DOHH2 (cell line): ENCODE data around the gene HRH1.

Source experiments
- H3F3A ChIP-seq: fragments of 200-600 bp; sonication (generic), shearing (Covaris generic); 2 replicates; pipeline ENCODE4 v1.6.0; 2016; ENCODE audit warnings: antibody characterized with exemption, mild to moderate bottlenecking; ENCODE audit not compliant: control insufficient read depth, insufficient read depth
- H3K27ac ChIP-seq: fragments of 200-600 bp; sonication (generic); 2 replicates; pipeline ENCODE4 v1.5.1; 2014; ENCODE audit warnings: low read depth, mild to moderate bottlenecking, low read length, moderate library complexity
- H3K27me3 ChIP-seq: fragments of 200-600 bp; sonication (generic); 2 replicates; pipeline ENCODE4 v1.6.1; 2014; ENCODE audit warnings: mild to moderate bottlenecking, low read length, mixed read lengths; ENCODE audit not compliant: control insufficient read depth
- H3K36me3 ChIP-seq: fragments of 200-600 bp; sonication (generic); 2 replicates; pipeline ENCODE4 v1.6.1; 2014; ENCODE audit warnings: mild to moderate bottlenecking, low read length, moderate library complexity, mixed read lengths; ENCODE audit not compliant: control insufficient read depth
- H3K4me1 ChIP-seq: fragments of 200-600 bp; sonication (generic); 2 replicates; pipeline ENCODE4 v1.6.1; 2014; ENCODE audit warnings: mild to moderate bottlenecking, low read length, mixed read lengths; ENCODE audit not compliant: control insufficient read depth
- H3K4me2 ChIP-seq: fragments of 200-600 bp; sonication (generic); 2 replicates; pipeline ENCODE4 v1.6.0; 2014; ENCODE audit warnings: mild to moderate bottlenecking, low read length, moderate library complexity
- H3K4me3 ChIP-seq: fragments of 200-600 bp; sonication (generic); 2 replicates; pipeline ENCODE4 v1.5.1; 2014; ENCODE audit warnings: mild to moderate bottlenecking, low read length, mixed read lengths
- H3K79me2 ChIP-seq: fragments of 200-600 bp; sonication (generic); 2 replicates; pipeline ENCODE4 v1.6.1; 2014; ENCODE audit warnings: mild to moderate bottlenecking, low read length, mixed read lengths; ENCODE audit not compliant: control insufficient read depth
- H3K9me2 ChIP-seq: fragments of 200-600 bp; sonication (generic); replicated peaks from 2 replicates; pipeline ENCODE4 v1.6.1; 2014; ENCODE audit warnings: mild to moderate bottlenecking, low read length, mixed read lengths; ENCODE audit not compliant: control insufficient read depth
- H3K9me3 ChIP-seq: fragments of 200-600 bp; sonication (generic); 2 replicates; pipeline ENCODE4 v1.6.1; 2014; ENCODE audit warnings: antibody characterized with exemption, low read length, mixed read lengths; ENCODE audit not compliant: control insufficient read depth, insufficient read depth
- H4K20me1 ChIP-seq: fragments of 200-600 bp; sonication (generic); 2 replicates; pipeline ENCODE4 v1.6.0; 2014; ENCODE audit warnings: low read depth, mild to moderate bottlenecking, antibody characterized with exemption, low read length, moderate library complexity; ENCODE audit not compliant: control insufficient read depth, insufficient read depth
- CTCF ChIP-seq: fragments of 200-600 bp; sonication (generic); IDR thresholded peaks from one replicate; pipeline ENCODE4 v1.5.1; 2014; ENCODE audit warnings: antibody characterized with exemption, mild to moderate bottlenecking, low read depth, low read length; ENCODE audit not compliant: poor library complexity, severe bottlenecking
- EZH2phosphoT487 ChIP-seq: fragments of 200-600 bp; sonication (generic); IDR thresholded peaks from 2 replicates; pipeline ENCODE4 v1.6.1; 2017; ENCODE audit warnings: borderline replicate concordance, mild to moderate bottlenecking, antibody characterized with exemption, low read length, moderate library complexity, mixed read lengths

Gene HRH1

DNA sequence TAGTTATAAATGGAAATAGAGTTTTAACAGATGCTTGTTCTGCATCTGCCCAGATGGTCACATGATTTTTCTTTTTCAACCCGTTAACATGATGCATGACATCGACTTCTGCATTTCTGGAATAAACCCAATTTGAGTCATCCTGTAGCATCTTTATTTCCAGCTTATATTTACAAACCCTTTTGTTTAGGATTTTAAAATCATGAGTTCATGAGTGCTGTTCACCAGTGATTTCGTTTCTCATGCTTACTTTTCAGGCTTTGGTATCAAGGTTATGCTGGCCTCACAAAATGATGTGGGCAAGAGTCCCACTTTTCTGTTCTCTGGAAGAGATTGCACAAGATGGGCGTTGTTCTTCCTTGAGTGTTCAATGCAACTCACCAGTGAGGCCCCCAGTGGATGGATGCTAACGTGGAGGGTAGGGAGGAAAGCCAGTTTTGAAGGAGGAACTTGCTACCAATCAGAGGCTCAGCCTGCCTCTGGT, 5.2 kb downstream of the HRH1 start:
- Histone ChIP-seq H4K20me1 (no peaks in the 10 kb centered on the region), H3K27me3 (peaks cover 14% of the 10 kb centered on the region; the same call in 1 of the 2 replicates), H3K9me3 (no peaks in the 10 kb centered on the region), H3F3A (no peaks in the 10 kb centered on the region), H3K4me1 (no peaks in the 10 kb centered on the region), H3K36me3 (no peaks in the 10 kb centered on the region), H3K4me3 (no peak overlapping the region), H3K4me2 (no peak overlapping the region), H3K9me2 (no peaks in the 10 kb centered on the region), H3K27ac (no peak overlapping the region), H3K79me2 (no peaks in the 10 kb centered on the region)
- no peak for TF ChIP-seq CTCF
- TF ChIP-seq EZH2phosphoT487 = no peak

DNA sequence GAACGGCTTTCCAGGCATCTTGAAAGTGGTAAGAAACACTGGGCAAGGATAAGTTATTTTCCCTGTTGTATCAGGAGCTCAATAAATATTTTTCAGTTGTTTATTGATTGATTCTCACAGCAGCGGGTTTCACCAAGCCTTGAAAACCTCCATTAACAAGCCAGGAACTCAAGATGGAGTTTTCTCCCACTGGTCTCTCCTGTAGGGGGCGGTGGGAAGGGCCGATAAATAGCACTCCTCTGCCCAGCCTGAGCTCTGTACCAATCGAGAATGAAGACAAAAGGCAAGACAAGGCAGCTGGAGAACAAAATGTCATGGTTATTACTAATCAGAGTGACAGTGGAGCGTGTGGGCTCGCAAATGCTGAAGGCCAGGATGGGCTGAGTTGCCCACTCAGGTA, 7.4 kb downstream of the HRH1 start:
- Histone ChIP-seq H3F3A (no peaks in the 10 kb centered on the region), H3K27me3 (peaks cover 6% of the 10 kb centered on the region; the same call in 1 of the 2 replicates), H3K27ac (no peak overlapping the region), H3K4me1 (no peaks in the 10 kb centered on the region), H3K9me3 (no peaks in the 10 kb centered on the region), H4K20me1 (no peaks in the 10 kb centered on the region), H3K79me2 (no peaks in the 10 kb centered on the region), H3K4me2 (no peak overlapping the region), H3K9me2 (no peaks in the 10 kb centered on the region), H3K4me3 (no peak overlapping the region), H3K36me3 (no peaks in the 10 kb centered on the region)
- TF ChIP-seq EZH2phosphoT487 (no peak), CTCF (no peak)

- Histone ChIP-seq H3K27ac (no peak overlapping the region), H3K27me3 (peaks cover 4% of the 10 kb centered on the region; the same call in 1 of the 2 replicates), H3K9me3 (no peaks in the 10 kb centered on the region), H3K4me2 (no peak overlapping the region), H3K4me1 (no peaks in the 10 kb centered on the region), H3K4me3 (no peak overlapping the region), H3K79me2 (no peaks in the 10 kb centered on the region), H4K20me1 (no peaks in the 10 kb centered on the region), H3K36me3 (no peaks in the 10 kb centered on the region), H3K9me2 (no peaks in the 10 kb centered on the region), H3F3A (no peaks in the 10 kb centered on the region)
- TF ChIP-seq CTCF = no peak
- no peak for TF ChIP-seq EZH2phosphoT487
These were observed 8.4 kb downstream of the HRH1 start for GRCh38 chr3:11162401-11163345.
